CD14-positive monocyte (primary cell): ENCODE data around the gene ZFP36L2. TPM values are rescaled to one million over a fixed set of nuclear protein-coding genes. Genes with fewer than 3 reads are reported as not detected.
"Not testable (repeated sequence)": the region's sequence is repeated elsewhere in the genome, so short reads cannot be mapped to it uniquely, and the experiment has no call there.

Source experiments
- DNase-seq, 3 donors: peaks; one replicate each; pipeline ENCODE4 v3.0.0-alpha.2; 2011 to 2022
- H2AFZ ChIP-seq: 2 replicates; pipeline ENCODE4 v1.6.0; 2012; ENCODE audit warnings: mild to moderate bottlenecking, low read depth, low read length, inconsistent platforms; ENCODE audit not compliant: insufficient read depth, poor library complexity, severe bottlenecking
- H3K27ac ChIP-seq, 2 donors: 1 replicate in 1 of 2; 2 replicates in 1 of 2; pipeline ENCODE4 v1.5.1; 2012 to 2013; ENCODE audit warnings: low read length in 2 of 2, control low read depth in 1 of 2, inconsistent platforms in 1 of 2, low read depth in 1 of 2, mild to moderate bottlenecking in 1 of 2
- H3K27me3 ChIP-seq, 2 donors: one replicate each; pipeline versions ENCODE4 v1.6.0 to v1.6.1; 2011 to 2013; ENCODE audit warnings: low read length in 2 of 2; ENCODE audit not compliant: control insufficient read depth in 2 of 2, insufficient read depth in 2 of 2
- H3K36me3 ChIP-seq, 2 donors: replicated peaks in 1 of 2; 1 replicate in 1 of 2; 2 replicates in 1 of 2; pipeline versions ENCODE4 v1.5.1 to v1.6.1; 2012 to 2013; ENCODE audit warnings: low read length in 2 of 2, control low read depth in 1 of 2, inconsistent platforms in 1 of 2, mild to moderate bottlenecking in 1 of 2; ENCODE audit not compliant: insufficient read depth in 2 of 2, control insufficient read depth in 1 of 2
- H3K4me1 ChIP-seq, 2 donors: 1 replicate in 1 of 2; 2 replicates in 1 of 2; pipeline versions ENCODE4 v1.5.1 to v1.6.1; 2012 to 2013; ENCODE audit warnings: low read length in 2 of 2, control low read depth in 1 of 2, inconsistent platforms in 1 of 2, mild to moderate bottlenecking in 1 of 2, moderate library complexity in 1 of 2; ENCODE audit not compliant: insufficient read depth in 2 of 2, control insufficient read depth in 1 of 2
- H3K4me2 ChIP-seq: replicated peaks from 2 replicates; pipeline ENCODE3; 2012; ENCODE audit warnings: low read length, moderate library complexity, mild to moderate bottlenecking; ENCODE audit not compliant: poor library complexity, severe bottlenecking; ENCODE audit errors: extremely low read depth
- H3K4me3 ChIP-seq, 3 experiments: fragments of 200-600 bp in 1 of 3; sonication (generic) in 1 of 3; replicated peaks in 1 of 3; 1 replicate in 2 of 3; 2 replicates in 1 of 3; pipeline ENCODE4 v1.5.1; 2011 to 2013; ENCODE audit warnings: low read length in 3 of 3, mild to moderate bottlenecking in 3 of 3, control low read depth in 2 of 3, low read depth in 2 of 3, inconsistent platforms in 1 of 3, moderate library complexity in 1 of 3
- H3K79me2 ChIP-seq: 2 replicates; pipeline ENCODE4 v1.6.0; 2012; ENCODE audit warnings: mild to moderate bottlenecking, control low read depth, inconsistent platforms, low read length, moderate library complexity; ENCODE audit not compliant: insufficient read depth
- H3K9ac ChIP-seq: 2 replicates; pipeline ENCODE4 v1.6.0; 2017; ENCODE audit warnings: low read length, mild to moderate bottlenecking; ENCODE audit not compliant: insufficient read depth, poor library complexity, severe bottlenecking
- H3K9me3 ChIP-seq, 2 donors: replicated peaks in 1 of 2; 1 replicate in 1 of 2; 2 replicates in 1 of 2; pipeline versions ENCODE4 v1.5.1 to v1.6.1; 2012 to 2013; ENCODE audit warnings: low read length in 2 of 2, control low read depth in 1 of 2; ENCODE audit not compliant: control insufficient read depth in 1 of 2, insufficient read depth in 1 of 2
- H4K20me1 ChIP-seq: 2 replicates; pipeline ENCODE4 v1.6.0; 2012; ENCODE audit warnings: mild to moderate bottlenecking, low read length, control low read depth, moderate library complexity; ENCODE audit not compliant: insufficient read depth
- H3K27ac Mint-ChIP-seq, 7 donors: one replicate each; pipeline ENCODE4 v1.8.0; 2020; ENCODE audit warnings: mild to moderate bottlenecking in 7 of 7, mixed read lengths in 7 of 7, moderate library complexity in 6 of 7, inconsistent platforms in 2 of 7
- H3K27me3 Mint-ChIP-seq, 3 donors: one replicate each; pipeline ENCODE4 v1.8.0; 2021 to 2022; ENCODE audit warnings: low read depth in 3 of 3, mild to moderate bottlenecking in 3 of 3, mixed read lengths in 3 of 3, moderate library complexity in 3 of 3, inconsistent platforms in 1 of 3
- H3K36me3 Mint-ChIP-seq, 2 donors: one replicate each; pipeline ENCODE4 v1.8.0; 2020; ENCODE audit warnings: mixed read lengths in 2 of 2, inconsistent platforms in 1 of 2, mild to moderate bottlenecking in 1 of 2
- H3K4me1 Mint-ChIP-seq: one replicate; pipeline ENCODE4 v1.8.0; 2020; ENCODE audit warnings: mild to moderate bottlenecking, mixed read lengths
- H3K4me3 Mint-ChIP-seq, 2 donors: one replicate each; pipeline ENCODE4 v1.8.0; 2020; ENCODE audit warnings: mild to moderate bottlenecking in 2 of 2, mixed read lengths in 2 of 2, moderate library complexity in 1 of 2
- H3K9me3 Mint-ChIP-seq, 7 donors: one replicate each; pipeline ENCODE4 v1.8.0; 2020 to 2022; ENCODE audit warnings: mixed read lengths in 7 of 7, mild to moderate bottlenecking in 6 of 7, moderate library complexity in 6 of 7, inconsistent platforms in 2 of 7
- CTCF ChIP-seq: fragments of 200-600 bp; IDR thresholded peaks from one replicate; pipeline ENCODE4 v1.8.0; 2022; ENCODE audit warnings: antibody characterized with exemption, mild to moderate bottlenecking
- WGBS: methylation state at CpG from one replicate; pipeline ENCODE4 v1.1.5; 2013; ENCODE audit warnings: missing lambda C conversion rate; ENCODE audit not compliant: insufficient coverage; 5-methylcytosine and 5-hydroxymethylcytosine counted together
- intact Hi-C, 2 donors: fragments of 100-400 bp; cut with micrococcal nuclease; formaldehyde crosslinking; loops; one replicate each; pipeline versions ENCODE4 v1.15.0 to v1.15.1; 2023
- polyA plus RNA-seq, 3 donors: library from polyadenylated mRNA; depleted of rRNA in 1 of 3; unstranded in 2 of 3; stranded (reverse) in 1 of 3; fragments of 300-500 nt in 2 of 3; fragments of >200 nt in 1 of 3; fragmentation: Illumina TruSeq in 2 of 3; gene quantifications; 1 replicate in 2 of 3; 2 replicates in 1 of 3; pipeline ENCODE4 v1.2.3, GENCODE V29; 2012 to 2021

ZFP36L2 gene
- polyA plus RNA-seq, 3 donors = 84.4 to 150 (median 88.3) TPM

- no peak overlapping the region for H3K4me2 ChIP-seq
- H3K27me3 ChIP-seq = no peaks in the 10 kb centered on the region
- no peaks in the 10 kb centered on the region for H4K20me1 ChIP-seq
- no peaks in the 10 kb centered on the region for H3K79me2 ChIP-seq
- no peak overlapping the region for H3K4me3 ChIP-seq
- no peak overlapping the region for H3K27ac ChIP-seq
- no peaks in the 10 kb centered on the region for H3K9me3 ChIP-seq
- no peak for DNase-seq
- Mint-ChIP-seq H3K9me3 (peaks cover 0 to 2% (median 0%) of the 10 kb centered on the region in 7 donors), H3K27me3 (peaks cover 0 to 2% (median 1%) of the 10 kb centered on the region in 3 donors), H3K27ac (peak overlapping the region in 3 of 7 donors; percentile 24 to 85 (median 68)), H3K36me3 (peaks cover 3 to 5% of the 10 kb centered on the region in 2 donors), H3K4me3 (no peak overlapping the region), H3K4me1 (peaks cover 48% of the 10 kb centered on the region)
- no peak overlapping the region for H3K9ac ChIP-seq
- no peak for TF ChIP-seq CTCF
- 75% methylated on average over 1 of the region's 3 CpGs for WGBS
- intact Hi-C loops = no loop called here
- H3K4me1 ChIP-seq = peaks cover 41 to 54% of the 10 kb centered on the region in 2 donors
- no peak overlapping the region for H2AFZ ChIP-seq
- no peaks in the 10 kb centered on the region for H3K36me3 ChIP-seq
These were observed 34.4 kb downstream of the ZFP36L2 start for GRCh38 chr2:43191947-43192516.

GRCh38 chr2:43190311-43191052 is 35.9 kb downstream of the ZFP36L2 start:
- peaks cover 41 to 50% of the 10 kb centered on the region in 2 donors for H3K4me1 ChIP-seq
- H3K9me3 ChIP-seq = no peaks in the 10 kb centered on the region
- no peak overlapping the region for H2AFZ ChIP-seq
- no peak for TF ChIP-seq CTCF
- peaks cover 0 to 2% (median 1%) of the 10 kb centered on the region in 3 donors for H3K27me3 Mint-ChIP-seq
- H3K4me3 ChIP-seq = no peak overlapping the region
- no peaks in the 10 kb centered on the region for H3K27me3 ChIP-seq
- H3K36me3 Mint-ChIP-seq = peaks cover 0 to 2% of the 10 kb centered on the region in 2 donors
- peaks cover 49% of the 10 kb centered on the region for H3K4me1 Mint-ChIP-seq
- no peak overlapping the region for H3K9ac ChIP-seq
- H3K36me3 ChIP-seq = no peaks in the 10 kb centered on the region
- H3K9me3 Mint-ChIP-seq = peaks cover 0 to 2% (median 0%) of the 10 kb centered on the region in 7 donors
- no peaks in the 10 kb centered on the region for H3K79me2 ChIP-seq
- H3K27ac Mint-ChIP-seq = peak overlapping the region in 1 of 7 donors; percentile 11
- no peak for DNase-seq
- intact Hi-C loops = no loop called here
- WGBS = 100% methylated on average over 8 of the region's 10 CpGs
- H4K20me1 ChIP-seq = no peaks in the 10 kb centered on the region
- H3K4me2 ChIP-seq = no peak overlapping the region
- no peak overlapping the region for H3K4me3 Mint-ChIP-seq
- H3K27ac ChIP-seq = no peak overlapping the region

GRCh38 chr2:43189861-43190260 is 36.5 kb downstream of the ZFP36L2 start:
- H3K27me3 Mint-ChIP-seq, intact Hi-C loops, H4K20me1 ChIP-seq, H3K27ac ChIP-seq, H3K36me3 Mint-ChIP-seq, H3K4me2 ChIP-seq, H3K9me3 Mint-ChIP-seq, H3K4me3 ChIP-seq, H3K79me2 ChIP-seq, H3K9me3 ChIP-seq, H3K36me3 ChIP-seq, H2AFZ ChIP-seq, H3K4me3 Mint-ChIP-seq, DNase-seq, H3K27me3 ChIP-seq, H3K9ac ChIP-seq, H3K27ac Mint-ChIP-seq: not testable (repeated sequence)
- peaks cover 41 to 50% of the 10 kb centered on the region in 2 donors for H3K4me1 ChIP-seq
- 97% methylated on average over 5 of the region's 7 CpGs for WGBS
- H3K4me1 Mint-ChIP-seq = peaks cover 51% of the 10 kb centered on the region
